Measurements from ENCODE around the gene C20orf141.

C20orf141 gene

DNA sequence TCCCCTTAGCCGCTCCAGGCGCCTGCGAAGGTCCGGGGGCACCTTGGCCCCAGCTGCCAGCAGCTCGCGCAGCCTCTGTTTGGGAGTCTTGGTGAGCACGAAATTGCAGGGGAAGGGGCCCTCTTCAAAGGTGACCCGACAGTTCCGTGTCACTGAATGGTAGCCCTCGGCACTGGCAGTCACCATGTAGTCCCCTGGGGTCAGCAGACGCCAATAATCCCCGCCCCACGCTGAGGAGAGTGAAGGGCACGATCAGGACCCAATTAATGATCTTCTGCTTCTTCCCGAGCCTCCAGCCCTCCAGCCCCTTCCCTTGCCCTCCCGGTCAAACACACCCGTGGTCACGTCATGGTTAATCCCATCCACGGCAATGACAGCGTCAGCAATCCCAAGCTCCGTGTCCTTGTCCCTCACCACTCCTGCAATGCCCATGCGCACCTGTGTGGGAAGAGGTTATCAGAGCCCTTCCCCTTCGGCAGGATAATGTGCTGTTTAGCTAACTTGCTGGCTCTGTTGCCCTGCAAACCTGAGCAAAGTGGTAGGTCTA lies 20.5 kb upstream of the C20orf141 start:
- TF ChIP-seq TAF1 (IDR thresholded peaks at IDR 0.05; ENCODE audit: borderline replicate concordance, low read depth, low read length), result no peak
- no peak for FAIRE-seq

GRCh38 chr20:2794866-2795447 lies 19.8 kb upstream of the C20orf141 start:
- DNase-seq (ENCODE audit: insufficient read length), result no peak

More for the DNA sequence above, 20.5 kb upstream of the C20orf141 start:
- no peak for DNase-seq (ENCODE audit: insufficient read length)

GRCh38 chr20:2795451-2795850 lies 19.3 kb upstream of the C20orf141 start:
- FAIRE-seq, result no peak
- no peak for DNase-seq (ENCODE audit: insufficient read length)
- no peak for TF ChIP-seq TAF1 (IDR thresholded peaks at IDR 0.05; ENCODE audit: borderline replicate concordance, low read depth, low read length)
- no peak for TF ChIP-seq POLR2A (IDR thresholded peaks at IDR 0.05; ENCODE audit: low read depth, low read length)
- no peak for TF ChIP-seq POLR2AphosphoS5 (IDR thresholded peaks at IDR 0.05; ENCODE audit: low read depth, low read length)

More at GRCh38 chr20:2794866-2795447, 19.8 kb upstream of the C20orf141 start:
- TF ChIP-seq TAF1 (IDR thresholded peaks at IDR 0.05; ENCODE audit: borderline replicate concordance, low read depth, low read length) (no peak), POLR2A (IDR thresholded peaks at IDR 0.05; ENCODE audit: low read depth, low read length) (no peak), POLR2AphosphoS5 (IDR thresholded peaks at IDR 0.05; ENCODE audit: low read depth, low read length) (no peak)
- FAIRE-seq, result no peak

DNA sequence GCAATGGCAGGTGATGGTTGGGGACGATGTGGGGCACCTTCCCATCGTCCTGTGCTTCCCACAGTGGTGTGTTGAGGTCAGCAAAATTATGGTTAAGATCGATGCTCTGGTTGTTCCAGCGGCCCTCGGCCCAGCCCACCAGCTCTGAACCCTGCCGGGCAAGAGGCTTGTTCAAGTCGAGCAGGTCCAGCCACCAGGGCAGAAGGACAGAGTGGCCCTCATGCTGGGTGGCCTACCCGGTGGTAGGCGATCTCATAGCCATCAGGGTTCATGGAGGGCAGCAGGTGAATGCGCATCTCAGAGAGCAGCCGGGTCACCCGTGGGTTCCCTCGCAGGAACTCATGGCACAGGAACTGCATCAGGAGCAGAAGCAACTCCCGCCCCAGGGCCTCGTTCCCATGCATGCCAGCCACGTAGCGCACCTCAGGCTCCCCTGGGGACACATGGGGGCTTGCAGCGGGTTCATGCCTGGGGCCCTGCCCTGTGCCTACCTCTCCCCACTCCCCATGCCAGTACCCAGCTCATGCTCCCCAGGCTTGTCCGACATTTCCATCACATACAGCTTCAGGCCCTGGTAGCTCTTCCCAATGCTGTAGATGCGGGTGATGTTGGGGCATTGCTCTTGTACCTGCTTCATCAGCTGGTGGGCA lies 18.7 kb upstream of the C20orf141 start:
- no peak for TF ChIP-seq TAF1 (IDR thresholded peaks at IDR 0.05; ENCODE audit: borderline replicate concordance, low read depth, low read length)
- TF ChIP-seq POLR2AphosphoS5 (IDR thresholded peaks at IDR 0.05; ENCODE audit: low read depth, low read length), result no peak
- no peak for TF ChIP-seq POLR2A (IDR thresholded peaks at IDR 0.05; ENCODE audit: low read depth, low read length)
- DNase-seq (ENCODE audit: insufficient read length) (no peak), FAIRE-seq (no peak)

DNA sequence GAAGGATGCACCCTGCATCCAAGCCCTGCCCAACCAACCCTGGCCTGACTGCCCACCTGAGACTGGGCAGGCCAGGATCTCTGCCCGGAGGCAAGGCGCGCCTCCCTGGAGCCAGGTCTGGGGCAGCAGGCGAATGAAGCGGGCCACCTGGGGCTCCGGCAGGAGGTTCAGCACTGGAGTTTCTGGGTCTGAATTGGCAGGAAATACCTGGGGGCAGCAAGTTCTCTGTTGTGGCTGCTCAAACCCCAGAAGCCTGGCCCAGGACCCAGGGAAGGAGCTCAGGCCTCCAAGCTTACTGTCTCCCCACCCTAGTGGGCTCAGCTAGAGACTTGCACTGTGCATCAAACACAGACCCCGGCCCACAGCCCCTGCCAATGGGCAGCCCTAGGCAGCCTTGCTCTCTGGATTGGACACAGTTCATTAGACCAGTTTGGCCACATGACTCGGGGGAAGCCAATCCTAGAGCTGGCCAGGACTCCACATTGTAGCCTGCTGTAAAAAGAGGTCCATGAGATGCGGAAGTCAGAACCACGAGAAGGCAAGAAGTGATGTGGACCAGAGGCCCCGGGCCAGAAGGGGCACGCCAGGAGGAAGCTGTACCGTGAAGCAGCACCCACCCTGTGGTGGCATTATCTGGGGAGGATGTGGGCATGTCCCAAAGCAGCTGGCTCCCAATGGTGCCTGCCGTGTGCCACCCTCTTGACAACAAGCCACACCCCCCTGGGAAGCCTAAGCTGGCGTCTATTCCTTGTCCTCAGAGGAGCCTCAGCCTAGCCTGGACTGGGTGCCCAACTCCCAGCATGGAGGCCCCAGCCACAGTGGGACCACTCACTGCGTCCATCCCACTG lies 17.4 kb upstream of the C20orf141 start:
- no peak for FAIRE-seq
- TF ChIP-seq TAF1 (IDR thresholded peaks at IDR 0.05; ENCODE audit: borderline replicate concordance, low read depth, low read length), result no peak
- TF ChIP-seq POLR2AphosphoS5 (IDR thresholded peaks at IDR 0.05; ENCODE audit: low read depth, low read length), result no peak
- TF ChIP-seq POLR2A (IDR thresholded peaks at IDR 0.05; ENCODE audit: low read depth, low read length), result no peak
- no peak for DNase-seq (ENCODE audit: insufficient read length)

GRCh38 chr20:2798095-2798805 lies 16.5 kb upstream of the C20orf141 start:
- FAIRE-seq, result no peak
- no peak for TF ChIP-seq TAF1 (IDR thresholded peaks at IDR 0.05; ENCODE audit: borderline replicate concordance, low read depth, low read length)
- TF ChIP-seq POLR2AphosphoS5 (IDR thresholded peaks at IDR 0.05; ENCODE audit: low read depth, low read length), result no peak
- TF ChIP-seq POLR2A (IDR thresholded peaks at IDR 0.05; ENCODE audit: low read depth, low read length), result no peak
- no peak for DNase-seq (ENCODE audit: insufficient read length)

GRCh38 chr20:2798814-2799213 lies 16.0 kb upstream of the C20orf141 start:
- DNase-seq (ENCODE audit: insufficient read length) (no peak), FAIRE-seq (no peak)
- TF ChIP-seq POLR2A (IDR thresholded peaks at IDR 0.05; ENCODE audit: low read depth, low read length), result no peak
- no peak for TF ChIP-seq TAF1 (IDR thresholded peaks at IDR 0.05; ENCODE audit: borderline replicate concordance, low read depth, low read length)
- no peak for TF ChIP-seq POLR2AphosphoS5 (IDR thresholded peaks at IDR 0.05; ENCODE audit: low read depth, low read length)

DNA sequence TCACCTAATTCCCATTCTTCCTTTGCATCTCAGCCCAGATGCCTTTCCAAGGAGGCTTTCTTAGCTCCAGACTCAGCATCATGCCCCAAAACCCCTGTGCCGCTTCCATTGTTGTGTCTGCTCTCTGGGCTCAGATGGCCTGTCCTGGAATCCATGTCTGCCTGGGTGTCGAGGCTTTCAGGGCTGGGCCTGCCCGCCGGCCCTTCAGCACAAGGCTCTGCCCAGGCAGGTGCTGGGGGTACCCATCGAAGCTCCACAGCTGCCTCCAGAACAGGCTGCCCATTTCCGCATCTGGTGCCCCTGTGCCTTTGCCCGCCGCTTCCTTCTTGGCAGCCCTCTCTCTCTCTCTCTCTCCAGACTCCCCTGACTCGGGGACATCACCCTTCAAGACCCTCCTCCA lies 15.5 kb upstream of the C20orf141 start:
- no peak for TF ChIP-seq POLR2A (IDR thresholded peaks at IDR 0.05; ENCODE audit: low read depth, low read length)
- TF ChIP-seq TAF1 (IDR thresholded peaks at IDR 0.05; ENCODE audit: borderline replicate concordance, low read depth, low read length), result no peak
- TF ChIP-seq POLR2AphosphoS5 (IDR thresholded peaks at IDR 0.05; ENCODE audit: low read depth, low read length), result no peak
- no peak for DNase-seq (ENCODE audit: insufficient read length)
- no peak for FAIRE-seq

- no peak for DNase-seq (ENCODE audit: insufficient read length)
- FAIRE-seq, result peak; percentile 66
- no peak for TF ChIP-seq POLR2A (IDR thresholded peaks at IDR 0.05; ENCODE audit: low read depth, low read length)
- no peak for TF ChIP-seq POLR2AphosphoS5 (IDR thresholded peaks at IDR 0.05; ENCODE audit: low read depth, low read length)
- no peak for TF ChIP-seq TAF1 (IDR thresholded peaks at IDR 0.05; ENCODE audit: borderline replicate concordance, low read depth, low read length)
These were observed 14.9 kb upstream of the C20orf141 start for GRCh38 chr20:2799688-2800520.

DNA sequence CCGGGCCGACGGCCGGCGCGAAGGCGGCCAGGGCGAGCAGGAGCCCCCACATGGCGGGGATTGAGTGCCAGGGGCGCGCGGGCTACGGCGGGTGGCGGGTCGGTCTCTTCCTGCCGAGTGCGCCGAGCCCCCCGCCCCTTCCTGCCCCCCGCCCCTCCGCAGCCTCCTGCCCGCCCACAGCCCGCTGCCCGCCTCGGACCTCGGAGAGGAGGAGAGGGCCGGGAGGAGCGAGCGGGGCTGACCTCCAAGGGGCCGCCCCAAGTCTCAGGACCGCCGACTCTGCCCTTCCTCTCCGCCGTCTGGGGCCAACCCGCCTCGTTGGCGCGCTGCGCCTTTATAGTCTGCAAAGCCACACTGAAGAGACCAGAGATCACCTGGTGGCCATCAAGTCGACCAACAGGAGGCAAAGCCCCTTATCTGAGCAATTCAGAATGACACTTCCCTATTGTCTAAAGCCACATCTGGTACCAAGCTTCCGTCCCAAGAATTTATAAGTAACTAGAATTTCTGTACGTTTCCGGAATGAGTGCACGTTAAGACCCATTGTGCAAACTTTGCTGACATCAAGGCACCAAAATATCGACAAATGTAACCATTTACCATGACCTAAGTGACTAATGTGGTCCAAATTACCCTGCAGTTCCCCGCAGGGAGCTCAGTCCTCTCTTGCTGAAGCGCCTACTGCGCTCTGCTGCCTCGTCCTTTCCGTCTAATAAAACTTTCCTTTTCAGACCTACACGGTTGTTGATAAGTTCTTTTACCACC lies 14.1 kb upstream of the C20orf141 start, which contains the start of gene CPXM1:
TSS of gene CPXM1 (minus strand) at position 107 of the 765 bp plus-strand sequence. CDS start at position 52, 55 bp downstream.
- FAIRE-seq (no peak), DNase-seq (ENCODE audit: insufficient read length) (no peak)
- no peak for TF ChIP-seq TAF1 (IDR thresholded peaks at IDR 0.05; ENCODE audit: borderline replicate concordance, low read depth, low read length)
- no peak for TF ChIP-seq POLR2A (IDR thresholded peaks at IDR 0.05; ENCODE audit: low read depth, low read length)
- TF ChIP-seq POLR2AphosphoS5 (IDR thresholded peaks at IDR 0.05; ENCODE audit: low read depth, low read length), result no peak

Data from GM12892 (cell line).